GM18498 (cell line): ENCODE data around the gene HOTAIR.

ENCODE experiments used
- ATAC-seq: cut with Tn5 transposase; IDR thresholded peaks from one replicate; pipeline ENCODE4 v1.9.1; 2021; ENCODE audit warnings: mild to moderate bottlenecking, moderate library complexity; ENCODE audit not compliant: unreplicated experiment

HOTAIR gene

GRCh38 chr12:53963434-53964314 is 11.1 kb downstream of the HOTAIR start:
- no peak for ATAC-seq

GRCh38 chr12:53963005-53963404 is 11.7 kb downstream of the HOTAIR start:
- no peak for ATAC-seq

- no peak for ATAC-seq
Observed at GRCh38 chr12:53961025-53961761, 13.6 kb downstream of the HOTAIR start.

- ATAC-seq, result no peak
Observed at GRCh38 chr12:53960187-53961024, 14.3 kb downstream of the HOTAIR start.

- ATAC-seq, result no peak
Observed at GRCh38 chr12:53959314-53959713, 15.4 kb downstream of the HOTAIR start.

GRCh38 chr12:53958128-53958527 is 16.6 kb downstream of the HOTAIR start:
- ATAC-seq, result no peak

GRCh38 chr12:53956914-53957536 is 17.7 kb downstream of the HOTAIR start:
- ATAC-seq, result no peak

GRCh38 chr12:53956251-53956887 is 18.4 kb downstream of the HOTAIR start:
- ATAC-seq, result no peak

- ATAC-seq, result no peak
Observed at GRCh38 chr12:53955776-53956250, 18.9 kb downstream of the HOTAIR start.

GRCh38 chr12:53955036-53955775 is 19.5 kb downstream of the HOTAIR start:
- ATAC-seq, result no peak

- no peak for ATAC-seq
Observed at GRCh38 chr12:53954694-53955035, 20.1 kb downstream of the HOTAIR start, which contains the start of gene HOXC12. Gene HOXC12, plus strand, starts transcription at chr12:53954903. Its CDS starts 27 bp downstream, at chr12:53954930.

GRCh38 chr12:53953831-53954693 is 20.7 kb downstream of the HOTAIR start:
- ATAC-seq, result no peak

GRCh38 chr12:53952871-53953734 is 21.7 kb downstream of the HOTAIR start:
- no peak for ATAC-seq

- ATAC-seq, result no peak
Observed at GRCh38 chr12:53952335-53952694, 22.4 kb downstream of the HOTAIR start.

- ATAC-seq, result no peak
Observed at GRCh38 chr12:53951577-53952334, 23.0 kb downstream of the HOTAIR start.

GRCh38 chr12:53950789-53951576 is 23.8 kb downstream of the HOTAIR start:
- no peak for ATAC-seq
